Suprapubic skin (tissue), 3 donors: Measurements from ENCODE around the gene MATK.
"Not testable (repeated sequence)": the region's sequence is repeated elsewhere in the genome, so short reads cannot be mapped to it uniquely, and the experiment has no call there.

Experiments
- POLR2A ChIP-seq, 2 donors: fragments of 450-650 bp; IDR thresholded peaks; one replicate each; pipeline ENCODE4 v1.6.1; 2017; ENCODE audit warnings: antibody characterized with exemption in 2 of 2, mild to moderate bottlenecking in 2 of 2, moderate library complexity in 2 of 2
- TF ChIP-seq, protein P1 (sequence below), 2 donors: fragments of 200-600 bp in 1 of 2; fragments of 450-650 bp in 1 of 2; sonication (generic) in 1 of 2; IDR thresholded peaks; one replicate each; pipeline ENCODE4 v1.5.1; 2016 to 2019; ENCODE audit warnings: antibody characterized with exemption in 2 of 2, mild to moderate bottlenecking in 1 of 2, moderate library complexity in 1 of 2

GRCh38 chr19:3758297-3758696 lies 27.9 kb downstream of the MATK start:
- TF ChIP-seq, protein P1, sequence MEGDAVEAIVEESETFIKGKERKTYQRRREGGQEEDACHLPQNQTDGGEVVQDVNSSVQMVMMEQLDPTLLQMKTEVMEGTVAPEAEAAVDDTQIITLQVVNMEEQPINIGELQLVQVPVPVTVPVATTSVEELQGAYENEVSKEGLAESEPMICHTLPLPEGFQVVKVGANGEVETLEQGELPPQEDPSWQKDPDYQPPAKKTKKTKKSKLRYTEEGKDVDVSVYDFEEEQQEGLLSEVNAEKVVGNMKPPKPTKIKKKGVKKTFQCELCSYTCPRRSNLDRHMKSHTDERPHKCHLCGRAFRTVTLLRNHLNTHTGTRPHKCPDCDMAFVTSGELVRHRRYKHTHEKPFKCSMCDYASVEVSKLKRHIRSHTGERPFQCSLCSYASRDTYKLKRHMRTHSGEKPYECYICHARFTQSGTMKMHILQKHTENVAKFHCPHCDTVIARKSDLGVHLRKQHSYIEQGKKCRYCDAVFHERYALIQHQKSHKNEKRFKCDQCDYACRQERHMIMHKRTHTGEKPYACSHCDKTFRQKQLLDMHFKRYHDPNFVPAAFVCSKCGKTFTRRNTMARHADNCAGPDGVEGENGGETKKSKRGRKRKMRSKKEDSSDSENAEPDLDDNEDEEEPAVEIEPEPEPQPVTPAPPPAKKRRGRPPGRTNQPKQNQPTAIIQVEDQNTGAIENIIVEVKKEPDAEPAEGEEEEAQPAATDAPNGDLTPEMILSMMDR (IDR thresholded peaks at IDR 0.05), result not testable (repeated sequence)
- not testable (repeated sequence) for TF ChIP-seq POLR2A (IDR thresholded peaks at IDR 0.05)
